Endothelial cell of umbilical vein (primary cell): ENCODE measurements around the gene NHLH2. TPM values are rescaled to one million over a fixed set of nuclear protein-coding genes. Genes with fewer than 3 reads are reported as not detected.

Experiments used
- BruUV-seq: library from RNA; stranded (reverse); fragments of 400-500 nt; replicated peaks from 2 replicates; lab custom pipeline; 2021; lab: Mats Ljungman, UMichigan
- CTCF ChIA-PET: fragments of 300-600, 350-600 bp; sonication (Branson Sonifier 250); formaldehyde crosslinking; loops from one replicate; lab custom pipeline; 2021; ENCODE audit warnings: antibody characterized with exemption, inconsistent platforms; lab: Charles Lee
- POLR2A ChIA-PET: fragments of 300-600, 350-600 bp; sonication (Branson Sonifier 250); formaldehyde crosslinking; loops from one replicate; lab custom pipeline; 2021; ENCODE audit warnings: antibody characterized with exemption, inconsistent platforms; lab: Charles Lee
- DNase-seq: peaks from one replicate; pipeline ENCODE4 v3.0.0-alpha.2; 2011; ENCODE audit warnings: low read depth, low spot score
- FAIRE-seq: peaks from 2 replicates; lab custom pipeline; 2011; peaks lifted over from hg19 to GRCh38; lab: Jason Lieb, UNC
- H2AFZ ChIP-seq: 2 replicates; pipeline ENCODE4 v1.6.0; 2012; ENCODE audit warnings: low read depth, low read length, control low read depth, inconsistent platforms
- H3K27ac ChIP-seq: 2 replicates; pipeline ENCODE4 v1.5.1; 2011; ENCODE audit warnings: low read depth, mild to moderate bottlenecking, control low read depth, low read length, moderate library complexity; ENCODE audit not compliant: insufficient read depth
- H3K27me3 ChIP-seq, 2 experiments: 2 replicates each; pipeline versions ENCODE4 v1.6.0 to v1.6.1; 2011; ENCODE audit warnings: low read length in 2 of 2, mixed read lengths in 1 of 2; ENCODE audit not compliant: control insufficient read depth in 2 of 2, insufficient read depth in 2 of 2
- H3K36me3 ChIP-seq, 2 experiments: 2 replicates in 1 of 2; 3 replicates in 1 of 2; pipeline ENCODE4 v1.5.1; 2011; ENCODE audit warnings: low read length in 2 of 2, mild to moderate bottlenecking in 1 of 2, moderate library complexity in 1 of 2; ENCODE audit not compliant: control insufficient read depth in 2 of 2, insufficient read depth in 2 of 2; ENCODE audit errors: extremely low read depth in 1 of 2
- H3K4me1 ChIP-seq: 3 replicates; pipeline ENCODE4 v1.5.1; 2011; ENCODE audit warnings: mild to moderate bottlenecking, low read length; ENCODE audit not compliant: control insufficient read depth, insufficient read depth; ENCODE audit errors: extremely low read depth
- H3K4me2 ChIP-seq: 2 replicates; pipeline ENCODE4 v1.6.1; 2011; ENCODE audit warnings: low read length, control low read depth, mixed read lengths; ENCODE audit not compliant: insufficient read depth
- H3K4me3 ChIP-seq, 3 experiments: fragments of 200-600 bp in 1 of 3; sonication (generic), shearing (Covaris generic) in 1 of 3; replicated peaks in 1 of 3; 2 replicates each; pipeline ENCODE4 v1.5.1; 2011 to 2016; ENCODE audit warnings: control low read depth in 3 of 3, low read length in 3 of 3, mild to moderate bottlenecking in 2 of 3, inconsistent platforms in 1 of 3, low read depth in 1 of 3, moderate library complexity in 1 of 3; ENCODE audit not compliant: insufficient read depth in 1 of 3
- H3K79me2 ChIP-seq: 2 replicates; pipeline ENCODE4 v1.6.0; 2012; ENCODE audit warnings: low read length, inconsistent platforms; ENCODE audit not compliant: control insufficient read depth, insufficient read depth
- H3K9ac ChIP-seq: replicated peaks from 2 replicates; pipeline ENCODE3; 2011; ENCODE audit warnings: low read length, control low read depth; ENCODE audit not compliant: insufficient read depth; ENCODE audit errors: extremely low read depth
- H3K9me1 ChIP-seq: replicated peaks from 3 replicates; pipeline ENCODE4 v1.6.0; 2011; ENCODE audit warnings: mild to moderate bottlenecking, low read length; ENCODE audit not compliant: control insufficient read depth, insufficient read depth; ENCODE audit errors: extremely low read depth
- H3K9me3 ChIP-seq: replicated peaks from 2 replicates; pipeline ENCODE4 v1.5.1; 2012; ENCODE audit warnings: low read length, inconsistent platforms; ENCODE audit not compliant: control insufficient read depth, insufficient read depth
- H4K20me1 ChIP-seq: replicated peaks from 2 replicates; pipeline ENCODE3; 2011; ENCODE audit warnings: mild to moderate bottlenecking, low read length; ENCODE audit not compliant: control insufficient read depth, insufficient read depth; ENCODE audit errors: extremely low read depth
- CTCF ChIP-seq, 2 donors: IDR thresholded peaks; 1 replicate in 1 of 2; 2 replicates in 1 of 2; pipeline ENCODE4 v1.5.1; 2011; ENCODE audit warnings: low read length in 2 of 2, mild to moderate bottlenecking in 2 of 2, moderate library complexity in 2 of 2, control low read depth in 1 of 2, inconsistent platforms in 1 of 2, low read depth in 1 of 2; ENCODE audit not compliant: insufficient read depth in 1 of 2; ENCODE audit errors: extremely low read depth in 1 of 2
- EZH2 ChIP-seq: IDR thresholded peaks from 2 replicates; pipeline ENCODE4 v1.6.1; 2012; ENCODE audit warnings: borderline replicate concordance, low read depth, mild to moderate bottlenecking, moderate library complexity, low read length, inconsistent platforms; ENCODE audit not compliant: severe bottlenecking
- FOS ChIP-seq: IDR thresholded peaks from 2 replicates; pipeline ENCODE4 v1.6.1; 2011; ENCODE audit warnings: mild to moderate bottlenecking, low read length, moderate library complexity, borderline replicate concordance; ENCODE audit not compliant: insufficient read depth
- GATA2 ChIP-seq: IDR thresholded peaks from 2 replicates; pipeline ENCODE4 v1.7.0; 2011; ENCODE audit warnings: low read depth, mild to moderate bottlenecking, moderate library complexity, mixed read lengths, low read length; ENCODE audit not compliant: insufficient read length, insufficient read depth
- JUN ChIP-seq: IDR thresholded peaks from 2 replicates; pipeline ENCODE4 v1.6.1; 2011; ENCODE audit warnings: borderline replicate concordance, low read depth; ENCODE audit not compliant: insufficient read length, insufficient read depth
- MAX ChIP-seq: IDR thresholded peaks from 2 replicates; pipeline ENCODE4 v1.6.1; 2011; ENCODE audit not compliant: insufficient read depth, insufficient read length
- MYC ChIP-seq: IDR thresholded peaks from one replicate; pipeline ENCODE4 v1.6.1; 2011; ENCODE audit warnings: mild to moderate bottlenecking, low read depth, low read length
- POLR2A ChIP-seq: IDR thresholded peaks from 2 replicates; pipeline ENCODE4 v1.6.1; 2012; ENCODE audit warnings: low read depth, mild to moderate bottlenecking, control low read depth, low read length
- POLR2AphosphoS5 ChIP-seq: IDR thresholded peaks from 2 replicates; pipeline ENCODE4 v1.6.1; 2012; ENCODE audit warnings: low read depth, mild to moderate bottlenecking, control low read depth, low read length, moderate library complexity; ENCODE audit not compliant: insufficient read depth
- dilution Hi-C: fragments of 300-500 bp; cut with MboI; formaldehyde crosslinking; loops from one replicate; pipeline ENCODE4 v1.15.0; 2019; ENCODE audit warnings: low sequenced_read_pairs; ENCODE audit not compliant: extremely low pct_ligation_motif_present
- intact Hi-C: fragments of 100-400 bp; cut with micrococcal nuclease; formaldehyde crosslinking; loops from one replicate; pipeline ENCODE4 v1.10.0; 2022
- polyA plus RNA-seq, 4 experiments: library from polyadenylated mRNA; depleted of rRNA in 3 of 4; stranded (reverse) in 3 of 4; unstranded in 1 of 4; fragments of >200 nt; gene quantifications; 2 replicates each; pipeline versions ENCODE4 v1.2.1 to v1.2.3, GENCODE V29; 2011 to 2012; ENCODE audit warnings: missing spikeins in 1 of 4
- total RNA-seq: library from RNA; stranded (reverse); gene quantifications from 2 replicates; pipeline ENCODE4 v1.2.3, GENCODE V29; 2021

The NHLH2 gene
- total and polyA plus RNA-seq, 2 donors (not counting 3 experiments of a cell fraction or from before 2014, with no cell fraction given) = not detected

- H3K27ac ChIP-seq = no peak overlapping the region
- no peaks in the 10 kb centered on the region for H3K9me3 ChIP-seq
- dilution Hi-C loops (no loop called here), intact Hi-C loops (no loop called here)
- no peak overlapping the region for H3K4me2 ChIP-seq
- no peaks in the 10 kb centered on the region for H3K36me3 ChIP-seq
- no peaks in the 10 kb centered on the region for H3K4me1 ChIP-seq
- ChIA-PET CTCF (interaction anchor here (1.8 kb wide), 1 partner anchor 15 kb away, joined by 6 read pairs; no protein-coding TSS in a partner anchor), POLR2A (no interaction called here)
- FAIRE-seq (no peak), DNase-seq (no peak)
- BruUV-seq = no TSS peak
- H3K9ac ChIP-seq = no peak overlapping the region
- no peak overlapping the region for H3K4me3 ChIP-seq
- H3K27me3 ChIP-seq = peaks cover 2 to 11% of the 10 kb centered on the region in 2 experiments
- no peaks in the 10 kb centered on the region for H3K9me1 ChIP-seq
- H2AFZ ChIP-seq = no peak overlapping the region
- TF ChIP-seq FOS (no peak), POLR2AphosphoS5 (no peak), MYC (no peak), MAX (no peak), JUN (no peak), POLR2A (no peak), GATA2 (no peak)
- no peaks in the 10 kb centered on the region for H3K79me2 ChIP-seq
- no peaks in the 10 kb centered on the region for H4K20me1 ChIP-seq
These were observed 47.8 kb downstream of the NHLH2 start for GRCh38 chr1:115793162-115793561.

GRCh38 chr1:115791816-115792215 lies 49.1 kb downstream of the NHLH2 start:
- POLR2A ChIA-PET = no interaction called here

More at GRCh38 chr1:115791816-115792215, 49.1 kb downstream of the NHLH2 start:
- H2AFZ ChIP-seq = no peak overlapping the region
- H3K4me3 ChIP-seq = no peak overlapping the region
- intact Hi-C loops (no loop called here), dilution Hi-C loops (no loop called here)
- H3K9me3 ChIP-seq = no peaks in the 10 kb centered on the region
- no peaks in the 10 kb centered on the region for H4K20me1 ChIP-seq
- no peak overlapping the region for H3K4me2 ChIP-seq
- CTCF ChIA-PET = interaction anchor here (1.2 to 1.8 kb wide), 2 partner anchors 16 to 21 kb away, joined by 5 to 6 read pairs; no protein-coding TSS in a partner anchor
- FAIRE-seq (no peak), DNase-seq (no peak)
- H3K9ac ChIP-seq = no peak overlapping the region
- H3K9me1 ChIP-seq = no peaks in the 10 kb centered on the region
- BruUV-seq = no TSS peak
- H3K4me1 ChIP-seq = no peaks in the 10 kb centered on the region
- TF ChIP-seq POLR2AphosphoS5 (no peak), EZH2 (no peak), CTCF (IDR thresholded peaks at IDR 0.05; ENCODE audit: extremely low read depth in 1 of 2, insufficient read depth in 1 of 2, low read depth in 1 of 2, low read length in 2 of 2) (no peak), POLR2A (no peak), GATA2 (no peak), MAX (no peak), FOS (no peak), JUN (no peak), MYC (no peak)
- no peak overlapping the region for H3K27ac ChIP-seq
- no peaks in the 10 kb centered on the region for H3K36me3 ChIP-seq
- no peaks in the 10 kb centered on the region for H3K79me2 ChIP-seq
- H3K27me3 ChIP-seq = peaks cover 2 to 10% of the 10 kb centered on the region in 2 experiments
